Mucosa of stomach (tissue), 1 donor: ENCODE data around the gene SBK3.
A peak's percentile ranks its signal among the peaks of the same experiment; 100 is the strongest.
"Not testable (repeated sequence)": the region's sequence is repeated elsewhere in the genome, so short reads cannot be mapped to it uniquely, and the experiment has no call there.

ENCODE experiments used
- H3K27me3 ChIP-seq: one replicate; pipeline ENCODE4 v1.7.0; 2013; ENCODE audit warnings: mild to moderate bottlenecking, low read length; ENCODE audit not compliant: control insufficient read depth, insufficient read depth
- H3K36me3 ChIP-seq: one replicate; pipeline ENCODE4 v1.7.0; 2013; ENCODE audit warnings: low read length; ENCODE audit not compliant: control insufficient read depth, insufficient read depth
- H3K4me1 ChIP-seq: one replicate; pipeline ENCODE4 v1.7.0; 2013; ENCODE audit warnings: mild to moderate bottlenecking, low read length; ENCODE audit not compliant: control insufficient read depth, insufficient read depth
- H3K4me3 ChIP-seq: one replicate; pipeline ENCODE4 v1.7.0; 2013; ENCODE audit warnings: low read length
- H3K9ac ChIP-seq: one replicate; pipeline ENCODE4 v1.7.0; 2013; ENCODE audit warnings: mild to moderate bottlenecking, low read length, moderate library complexity
- H3K9me3 ChIP-seq: one replicate; pipeline ENCODE4 v1.7.0; 2013; ENCODE audit warnings: mild to moderate bottlenecking, low read length, moderate library complexity; ENCODE audit not compliant: control insufficient read depth
- donor health status: Pancreatic carcinoma.

Gene SBK3

GRCh38 chr19:55545443-55545842 is at the start of gene SBK3:
SBK3 (minus strand) TSS chr19:55545543; CDS start chr19:55545543, 0 bp downstream.
- Histone ChIP-seq H3K4me3 (no peak within 1 kb of the TSS), H3K9ac (peak within 1 kb of the TSS; percentile 22), H3K36me3 (no peaks in the 10 kb centered on the region), H3K27me3 (no peaks in the 10 kb centered on the region), H3K4me1 (peaks cover 42% of the 10 kb centered on the region), H3K9me3 (no peaks in the 10 kb centered on the region)

GRCh38 chr19:55593096-55593772 is 47.9 kb upstream of the SBK3 start:
- H3K27me3 ChIP-seq: no peaks in the 10 kb centered on the region
- no peak overlapping the region for H3K4me3 ChIP-seq
- no peak overlapping the region for H3K9ac ChIP-seq
- no peaks in the 10 kb centered on the region for H3K36me3 ChIP-seq
- H3K4me1 ChIP-seq: no peaks in the 10 kb centered on the region
- no peaks in the 10 kb centered on the region for H3K9me3 ChIP-seq

GRCh38 chr19:55592391-55593090 is 47.2 kb upstream of the SBK3 start:
- H3K27me3 ChIP-seq: no peaks in the 10 kb centered on the region
- H3K36me3 ChIP-seq: no peaks in the 10 kb centered on the region
- no peaks in the 10 kb centered on the region for H3K9me3 ChIP-seq
- no peak overlapping the region for H3K4me3 ChIP-seq
- H3K4me1 ChIP-seq: no peaks in the 10 kb centered on the region
- H3K9ac ChIP-seq: no peak overlapping the region

- H3K4me1 ChIP-seq: peaks cover 4% of the 10 kb centered on the region
- H3K27me3 ChIP-seq: no peaks in the 10 kb centered on the region
- no peaks in the 10 kb centered on the region for H3K9me3 ChIP-seq
- H3K4me3 ChIP-seq: no peak overlapping the region
- H3K9ac ChIP-seq: no peak overlapping the region
- H3K36me3 ChIP-seq: no peaks in the 10 kb centered on the region
These were observed 46.2 kb upstream of the SBK3 start for GRCh38 chr19:55591555-55591954.

- Histone ChIP-seq H3K27me3 (no peaks in the 10 kb centered on the region), H3K4me3 (peak overlapping the region; percentile 12), H3K9ac (no peak overlapping the region), H3K4me1 (peaks cover 11% of the 10 kb centered on the region), H3K9me3 (no peaks in the 10 kb centered on the region), H3K36me3 (no peaks in the 10 kb centered on the region)
These were observed 45.3 kb upstream of the SBK3 start for GRCh38 chr19:55590617-55591016.

- H3K4me3 ChIP-seq: no peak overlapping the region
These were observed 44.8 kb upstream of the SBK3 start for GRCh38 chr19:55590109-55590508.

GRCh38 chr19:55588738-55589137 is 43.4 kb upstream of the SBK3 start:
- Histone ChIP-seq H3K9me3 (no peaks in the 10 kb centered on the region), H3K9ac (no peak overlapping the region), H3K36me3 (no peaks in the 10 kb centered on the region), H3K27me3 (no peaks in the 10 kb centered on the region), H3K4me1 (peaks cover 11% of the 10 kb centered on the region), H3K4me3 (no peak overlapping the region)

More at GRCh38 chr19:55590109-55590508, 44.8 kb upstream of the SBK3 start:
- Histone ChIP-seq H3K36me3 (no peaks in the 10 kb centered on the region), H3K27me3 (no peaks in the 10 kb centered on the region), H3K9me3 (no peaks in the 10 kb centered on the region), H3K9ac (no peak overlapping the region), H3K4me1 (peaks cover 11% of the 10 kb centered on the region)

GRCh38 chr19:55586976-55587668 is 41.8 kb upstream of the SBK3 start:
- H3K27me3 ChIP-seq: no peaks in the 10 kb centered on the region
- no peaks in the 10 kb centered on the region for H3K9me3 ChIP-seq
- peak overlapping the region; percentile 5 for H3K4me3 ChIP-seq

GRCh38 chr19:55585658-55586339 is 40.5 kb upstream of the SBK3 start:
- H3K9me3 ChIP-seq: no peaks in the 10 kb centered on the region
- no peaks in the 10 kb centered on the region for H3K36me3 ChIP-seq
- H3K27me3 ChIP-seq: no peaks in the 10 kb centered on the region
- peaks cover 22% of the 10 kb centered on the region for H3K4me1 ChIP-seq
- no peak overlapping the region for H3K9ac ChIP-seq
- H3K4me3 ChIP-seq: no peak overlapping the region

More at GRCh38 chr19:55586976-55587668, 41.8 kb upstream of the SBK3 start:
- Histone ChIP-seq H3K4me1 (peaks cover 11% of the 10 kb centered on the region), H3K36me3 (no peaks in the 10 kb centered on the region), H3K9ac (no peak overlapping the region)

- no peak overlapping the region for H3K4me3 ChIP-seq
- H3K36me3 ChIP-seq: no peaks in the 10 kb centered on the region
- H3K9me3 ChIP-seq: no peaks in the 10 kb centered on the region
- H3K4me1 ChIP-seq: peaks cover 22% of the 10 kb centered on the region
- no peak overlapping the region for H3K9ac ChIP-seq
- no peaks in the 10 kb centered on the region for H3K27me3 ChIP-seq
These were observed 39.5 kb upstream of the SBK3 start for GRCh38 chr19:55584871-55585270.

GRCh38 chr19:55583897-55584296 is 38.6 kb upstream of the SBK3 start:
- not testable (repeated sequence) for H3K27me3 ChIP-seq, H3K4me3 ChIP-seq, H3K9ac ChIP-seq, H3K9me3 ChIP-seq, H3K36me3 ChIP-seq
- peaks cover 22% of the 10 kb centered on the region for H3K4me1 ChIP-seq

GRCh38 chr19:55582284-55582683 is 36.9 kb upstream of the SBK3 start:
- not testable (repeated sequence) for H3K4me3 ChIP-seq, H3K9ac ChIP-seq, H3K9me3 ChIP-seq, H3K36me3 ChIP-seq, H3K27me3 ChIP-seq
- peaks cover 22% of the 10 kb centered on the region for H3K4me1 ChIP-seq
